ENCODE results near the gene MICAL3. TPM values are rescaled to one million over a fixed set of nuclear protein-coding genes. Genes with fewer than 3 reads are reported as not detected.
"Not testable (repeated sequence)": the region's sequence is repeated elsewhere in the genome, so short reads cannot be mapped to it uniquely, and the experiment has no call there.

MICAL3 gene
- polyA plus RNA-seq, 1 of the 3 experiments (the other 2 are of a cell fraction): 83.1 TPM

DNA sequence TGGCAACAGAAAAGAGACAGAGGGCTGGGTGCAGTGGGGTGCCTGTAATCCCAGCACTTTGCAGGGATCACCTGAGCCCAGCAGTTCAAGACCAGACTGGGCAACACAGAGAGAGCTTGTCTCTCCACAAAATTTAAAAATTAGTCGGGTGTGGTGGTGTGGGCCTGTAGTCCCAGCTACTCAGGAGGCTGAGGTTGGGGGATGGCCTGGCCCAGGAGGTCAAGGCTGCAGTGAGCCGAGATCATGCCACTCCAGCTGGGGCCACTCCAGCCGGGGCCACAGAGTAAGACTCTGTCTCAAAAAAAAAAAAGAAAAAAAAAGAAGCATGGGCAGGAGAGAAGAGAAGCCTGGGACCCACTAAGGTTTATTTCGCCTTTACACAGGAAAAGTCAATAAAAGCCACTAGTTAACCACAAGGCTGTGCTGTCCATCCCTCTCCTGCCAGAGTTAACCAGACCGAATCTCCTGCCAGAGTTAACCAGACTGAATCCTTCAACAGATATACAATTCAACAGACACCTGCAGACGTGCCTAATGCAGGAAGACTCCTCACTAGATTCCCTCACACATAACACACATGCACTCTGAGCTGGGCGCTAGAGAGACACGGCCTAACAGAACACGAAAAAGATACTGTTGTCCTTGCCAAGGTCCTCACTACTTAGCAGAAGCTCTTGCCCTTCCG lies 29.8 kb downstream of the MICAL3 start:
- ChIA-PET POLR2A (no interaction called here), CTCF (no interaction called here)
- peaks cover under 1 to 15% of the 10 kb centered on the region in 2 experiments; a peak in 3 of 4 replicates for H3K4me1 ChIP-seq (ENCODE audit: control insufficient read depth in 1 of 2, insufficient read depth in 2 of 2, low read depth in 1 of 2, low read length in 1 of 2)
- H3F3A ChIP-seq (replicated peaks; ENCODE audit: insufficient read depth): peaks cover 8% of the 10 kb centered on the region
- peaks cover 83% of the 10 kb centered on the region for H4K20me1 ChIP-seq (ENCODE audit: insufficient read depth)
- no peak for DNase-seq
- peaks cover 98% of the 10 kb centered on the region for H3K79me2 ChIP-seq (ENCODE audit: insufficient read depth)
- H2AFZ ChIP-seq (ENCODE audit: low read depth): no peak overlapping the region
- TF ChIP-seq, protein P1, sequence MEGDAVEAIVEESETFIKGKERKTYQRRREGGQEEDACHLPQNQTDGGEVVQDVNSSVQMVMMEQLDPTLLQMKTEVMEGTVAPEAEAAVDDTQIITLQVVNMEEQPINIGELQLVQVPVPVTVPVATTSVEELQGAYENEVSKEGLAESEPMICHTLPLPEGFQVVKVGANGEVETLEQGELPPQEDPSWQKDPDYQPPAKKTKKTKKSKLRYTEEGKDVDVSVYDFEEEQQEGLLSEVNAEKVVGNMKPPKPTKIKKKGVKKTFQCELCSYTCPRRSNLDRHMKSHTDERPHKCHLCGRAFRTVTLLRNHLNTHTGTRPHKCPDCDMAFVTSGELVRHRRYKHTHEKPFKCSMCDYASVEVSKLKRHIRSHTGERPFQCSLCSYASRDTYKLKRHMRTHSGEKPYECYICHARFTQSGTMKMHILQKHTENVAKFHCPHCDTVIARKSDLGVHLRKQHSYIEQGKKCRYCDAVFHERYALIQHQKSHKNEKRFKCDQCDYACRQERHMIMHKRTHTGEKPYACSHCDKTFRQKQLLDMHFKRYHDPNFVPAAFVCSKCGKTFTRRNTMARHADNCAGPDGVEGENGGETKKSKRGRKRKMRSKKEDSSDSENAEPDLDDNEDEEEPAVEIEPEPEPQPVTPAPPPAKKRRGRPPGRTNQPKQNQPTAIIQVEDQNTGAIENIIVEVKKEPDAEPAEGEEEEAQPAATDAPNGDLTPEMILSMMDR (IDR thresholded peaks at IDR 0.05): no peak
- TF ChIP-seq FOSL2 (IDR thresholded peaks at IDR 0.05; ENCODE audit: borderline replicate concordance, low read depth): no peak
- TF ChIP-seq JUND (IDR thresholded peaks at IDR 0.05): no peak
- no peak for TF ChIP-seq NRF1 (IDR thresholded peaks at IDR 0.05; ENCODE audit: low read depth, low read length)
- no peak for TF ChIP-seq RXRA (IDR thresholded peaks at IDR 0.05; ENCODE audit: borderline replicate concordance, low read depth)
- TF ChIP-seq CHD2 (IDR thresholded peaks at IDR 0.05; ENCODE audit: low read length, partially characterized antibody): no peak
- TF ChIP-seq SMC3 (IDR thresholded peaks at IDR 0.05; ENCODE audit: low read depth, low read length): no peak
- TF ChIP-seq POLR2AphosphoS5 (IDR thresholded peaks at IDR 0.05; ENCODE audit: low read depth, low read length): no peak
- no peak for TF ChIP-seq RFX5 (IDR thresholded peaks at IDR 0.05; ENCODE audit: low read length)
- no peak for TF ChIP-seq TAF1 (IDR thresholded peaks at IDR 0.05; ENCODE audit: borderline replicate concordance, low read depth, low read length)
- no peak for TF ChIP-seq MAX (IDR thresholded peaks at IDR 0.05; ENCODE audit: low read depth)
- no peak for TF ChIP-seq EZH2phosphoT487 (IDR thresholded peaks at IDR 0.05; ENCODE audit: borderline replicate concordance, low read depth)
- no peak for TF ChIP-seq RAD21 (IDR thresholded peaks at IDR 0.05; ENCODE audit: low read length)
- no peak for TF ChIP-seq GABPA (IDR thresholded peaks at IDR 0.05; ENCODE audit: low read depth)
- H3K27me3 ChIP-seq (ENCODE audit: insufficient read depth): no peaks in the 10 kb centered on the region
- H3K9ac ChIP-seq: no peak overlapping the region
- no peaks in the 10 kb centered on the region for H3K9me3 ChIP-seq
- no peaks in the 10 kb centered on the region for H3K36me3 ChIP-seq (replicated peaks in 1 of 2; ENCODE audit: control insufficient read depth in 1 of 2, insufficient read depth in 2 of 2, low read length in 1 of 2)
- no peak overlapping the region for H3K27ac ChIP-seq (ENCODE audit: low read depth in 2 of 2, low read length in 1 of 2)
- H3K4me3 ChIP-seq (ENCODE audit: low read depth in 2 of 2, low read length in 1 of 2): no peak overlapping the region
- no peaks in the 10 kb centered on the region for H3K9me2 ChIP-seq
- WGBS (ENCODE audit: low lambda C conversion rate): 90% methylated on average over 10 of the region's 10 CpGs
- H3K4me2 ChIP-seq: no peak overlapping the region

- H3K4me3 ChIP-seq (ENCODE audit: low read depth in 2 of 2, low read length in 1 of 2); POLR2A ChIA-PET: not testable (repeated sequence)
Observed at GRCh38 chr22:17992976-17993375, 31.4 kb downstream of the MICAL3 start.

GRCh38 chr22:17991992-17992391 lies 32.4 kb downstream of the MICAL3 start:
- H2AFZ ChIP-seq (ENCODE audit: low read depth); H3K9ac ChIP-seq; H3K27ac ChIP-seq (ENCODE audit: low read depth in 2 of 2, low read length in 1 of 2); H3K9me3 ChIP-seq; H3K4me3 ChIP-seq (ENCODE audit: low read depth in 2 of 2, low read length in 1 of 2); H3K36me3 ChIP-seq (replicated peaks in 1 of 2; ENCODE audit: control insufficient read depth in 1 of 2, insufficient read depth in 2 of 2, low read length in 1 of 2); POLR2A ChIA-PET; DNase-seq; H3K9me2 ChIP-seq; H3K4me2 ChIP-seq; H3K27me3 ChIP-seq (ENCODE audit: insufficient read depth): not testable (repeated sequence)
- H3K4me1 ChIP-seq (ENCODE audit: control insufficient read depth in 1 of 2, insufficient read depth in 2 of 2, low read depth in 1 of 2, low read length in 1 of 2): peaks cover 11 to 29% of the 10 kb centered on the region in 2 experiments; a peak in 3 of 4 replicates
- peaks cover 84% of the 10 kb centered on the region for H4K20me1 ChIP-seq (ENCODE audit: insufficient read depth)
- H3F3A ChIP-seq (replicated peaks; ENCODE audit: insufficient read depth): peaks cover 13% of the 10 kb centered on the region
- peaks cover 98% of the 10 kb centered on the region for H3K79me2 ChIP-seq (ENCODE audit: insufficient read depth)
- 97% methylated on average over 4 of the region's 4 CpGs for WGBS (ENCODE audit: low lambda C conversion rate)
- CTCF ChIA-PET: interaction anchor here (1.1 kb wide), 1 partner anchor 162 kb away, joined by 3 read pairs; no protein-coding TSS in a partner anchor

More at GRCh38 chr22:17992976-17993375, 31.4 kb downstream of the MICAL3 start:
- not testable (repeated sequence) for H3K27ac ChIP-seq (ENCODE audit: low read depth in 2 of 2, low read length in 1 of 2); H2AFZ ChIP-seq (ENCODE audit: low read depth); DNase-seq; H3K9me2 ChIP-seq; H3K27me3 ChIP-seq (ENCODE audit: insufficient read depth); H3K9ac ChIP-seq; H3K36me3 ChIP-seq (replicated peaks in 1 of 2; ENCODE audit: control insufficient read depth in 1 of 2, insufficient read depth in 2 of 2, low read length in 1 of 2); H3K4me2 ChIP-seq; H3F3A ChIP-seq (replicated peaks; ENCODE audit: insufficient read depth); H3K9me3 ChIP-seq
- Histone ChIP-seq H3K79me2 (ENCODE audit: insufficient read depth) (peaks cover 98% of the 10 kb centered on the region), H4K20me1 (ENCODE audit: insufficient read depth) (peaks cover 83% of the 10 kb centered on the region), H3K4me1 (ENCODE audit: control insufficient read depth in 1 of 2, insufficient read depth in 2 of 2, low read depth in 1 of 2, low read length in 1 of 2) (peaks cover 9 to 26% of the 10 kb centered on the region in 2 experiments; a peak in 2 of 4 replicates)
- CTCF ChIA-PET: interaction anchor here (1.1 kb wide), 1 partner anchor 163 kb away, joined by 3 read pairs; no protein-coding TSS in a partner anchor
- WGBS (ENCODE audit: low lambda C conversion rate): 100% methylated on average over 2 of the region's 2 CpGs
